Pancreas (tissue), 10 donors: ENCODE results near the gene SFXN5. TPM values are rescaled to one million over a fixed set of nuclear protein-coding genes. Genes with fewer than 3 reads are reported as not detected.
A peak's percentile ranks its signal among the peaks of the same experiment; 100 is the strongest.

Source experiments
- ATAC-seq, 4 donors: fragments of 200-7000 bp; cut with Tn5 transposase; one replicate each; pipeline versions ENCODE4 v1.8.0 to v1.9.1; 2020; ENCODE audit warnings: mild to moderate bottlenecking in 4 of 4, moderate library complexity in 4 of 4
- DNase-seq, 6 donors: peaks; one replicate each; pipeline ENCODE4 v3.0.0-alpha.2; 2020
- FAIRE-seq: peaks from 2 replicates; lab custom pipeline; 2012; peaks lifted over from hg19 to GRCh38; lab: Jason Lieb, UNC
- H3K27ac ChIP-seq, 4 donors: fragments of 200-600 bp; sonication (generic); 1 replicate in 3 of 4; 2 replicates in 1 of 4; pipeline versions ENCODE4 v1.5.0 to v1.8.0; 2020
- H3K27me3 ChIP-seq, 4 donors: fragments of 200-600 bp; one replicate each; pipeline ENCODE4 v1.8.0; 2021
- H3K36me3 ChIP-seq, 3 donors: fragments of 200-600 bp; sonication (generic) in 1 of 3; one replicate each; pipeline versions ENCODE4 v1.5.0 to v1.8.0; 2020 to 2021
- H3K4me1 ChIP-seq, 3 donors: fragments of 200-600 bp; one replicate each; pipeline ENCODE4 v1.8.0; 2021
- H3K4me3 ChIP-seq, 4 donors: fragments of 200-600 bp; sonication (generic) in 2 of 4; one replicate each; pipeline versions ENCODE4 v1.5.0 to v1.8.0; 2020 to 2021
- H3K9me3 ChIP-seq, 4 donors: fragments of 200-600 bp; one replicate each; pipeline ENCODE4 v1.8.0; 2021
- CTCF ChIP-seq, 4 donors: fragments of 200-600 bp; sonication (generic) in 3 of 4; IDR thresholded peaks; one replicate each; pipeline versions ENCODE4 v1.5.0 to v1.8.0; 2021; ENCODE audit warnings: antibody characterized with exemption in 4 of 4
- WGBS, 2 donors: extraction: QIAGEN DNeasy Blood & Tissue Kit; methylation state at CpG; one replicate each; pipeline ENCODE4 v1.1.7; 2013; 5-methylcytosine and 5-hydroxymethylcytosine counted together
- intact Hi-C, 3 donors: fragments of 100-400 bp; cut with DNase I; formaldehyde crosslinking; loops; one replicate each; pipeline versions ENCODE4 v1.11.1 to v1.14.2; 2022
- polyA plus RNA-seq, 2 donors: library from polyadenylated mRNA; stranded (reverse); fragments of 200-250 nt; gene quantifications; one replicate each; pipeline ENCODE4 v1.2.3, GENCODE V29; 2013
- total RNA-seq, 6 donors: library from RNA; stranded (reverse); fragmentation: NEBNext Ultra II Directional in 4 of 6; extraction: Animal tissue kit (Norgen Biotek cat#: 25700) in 4 of 6; gene quantifications; one replicate each; pipeline versions ENCODE4 v1.2.1 to v1.2.4, GENCODE V29; 2021 to 2023
- donor health status: healthy with polysubstance abuse.
- donor health status: DM: no; HTN: no; CAD: no; lungs with moderate emphysema.
- donor health status: DM: no; HTN: no; CAD: no.
- donor health status: control.
- donor health status: control.
- donor health status: Bipolar disorder and iron deficiency.
- donor health status: DM: yes; HTN: yes; CAD: no.
- donor health status: DM: no; HTN: no; CAD: no.
- donor health status: DM: no; HTN: no; CAD: no.
- donor health status: DM: yes; HTN: yes; CAD: no.

SFXN5 gene
- total and polyA plus RNA-seq, 8 donors, result 2.6 to 8.4 (median 5.4) TPM

GRCh38 chr2:72953528-72953927 is 118.0 kb downstream of the SFXN5 start:
- no peaks in the 10 kb centered on the region for H3K4me1 ChIP-seq
- H3K27me3 ChIP-seq, result no peaks in the 10 kb centered on the region
- H3K9me3 ChIP-seq, result no peaks in the 10 kb centered on the region
- intact Hi-C loops, result no loop called here
- no peak overlapping the region for H3K4me3 ChIP-seq
- FAIRE-seq (no peak), DNase-seq (no peak), ATAC-seq (no peak)
- no peaks in the 10 kb centered on the region for H3K36me3 ChIP-seq
- no peak overlapping the region for H3K27ac ChIP-seq
- WGBS, 2 donors, result 91 to 100% methylated on average over 1 of the region's 1 CpG
- no peak for TF ChIP-seq CTCF (IDR thresholded peaks at IDR 0.05)

GRCh38 chr2:72952961-72953360 is 118.6 kb downstream of the SFXN5 start:
- no peaks in the 10 kb centered on the region for H3K27me3 ChIP-seq
- TF ChIP-seq CTCF (IDR thresholded peaks at IDR 0.05), result no peak
- DNase-seq (peak in 1 of 6 donors; percentile 46), ATAC-seq (no peak), FAIRE-seq (no peak)
- WGBS, 2 donors, result 90 to 93% methylated on average over 14 of the region's 14 CpGs
- no peaks in the 10 kb centered on the region for H3K9me3 ChIP-seq
- intact Hi-C loops, result no loop called here
- H3K27ac ChIP-seq, result no peak overlapping the region
- no peaks in the 10 kb centered on the region for H3K4me1 ChIP-seq
- no peak overlapping the region for H3K4me3 ChIP-seq
- no peaks in the 10 kb centered on the region for H3K36me3 ChIP-seq

GRCh38 chr2:72952110-72952823 is 119.2 kb downstream of the SFXN5 start:
- no peak for TF ChIP-seq CTCF (IDR thresholded peaks at IDR 0.05)
- ATAC-seq (no peak), FAIRE-seq (no peak), DNase-seq (peak in 1 of 6 donors; percentile 13)
- Histone ChIP-seq H3K27me3 (no peaks in the 10 kb centered on the region), H3K4me3 (no peak overlapping the region), H3K9me3 (no peaks in the 10 kb centered on the region), H3K36me3 (no peaks in the 10 kb centered on the region), H3K27ac (no peak overlapping the region), H3K4me1 (no peaks in the 10 kb centered on the region)
- WGBS, 2 donors, result 88 to 90% methylated on average over 8 of the region's 8 CpGs
- intact Hi-C loops, result no loop called here

GRCh38 chr2:72951303-72952095 is 120.0 kb downstream of the SFXN5 start:
- WGBS, 2 donors, result 90 to 91% methylated on average over 8 of the region's 8 CpGs
- Histone ChIP-seq H3K9me3 (no peaks in the 10 kb centered on the region), H3K4me3 (no peak overlapping the region), H3K36me3 (no peaks in the 10 kb centered on the region), H3K27me3 (no peaks in the 10 kb centered on the region), H3K27ac (no peak overlapping the region), H3K4me1 (no peaks in the 10 kb centered on the region)
- intact Hi-C loops, result no loop called here
- DNase-seq, result peak in 1 of 6 donors; percentile 38
- no peak for ATAC-seq
- FAIRE-seq, result no peak
- TF ChIP-seq CTCF (IDR thresholded peaks at IDR 0.05), result no peak
